ENCODE measurements around the gene BHLHE23.

BHLHE23 gene

DNA sequence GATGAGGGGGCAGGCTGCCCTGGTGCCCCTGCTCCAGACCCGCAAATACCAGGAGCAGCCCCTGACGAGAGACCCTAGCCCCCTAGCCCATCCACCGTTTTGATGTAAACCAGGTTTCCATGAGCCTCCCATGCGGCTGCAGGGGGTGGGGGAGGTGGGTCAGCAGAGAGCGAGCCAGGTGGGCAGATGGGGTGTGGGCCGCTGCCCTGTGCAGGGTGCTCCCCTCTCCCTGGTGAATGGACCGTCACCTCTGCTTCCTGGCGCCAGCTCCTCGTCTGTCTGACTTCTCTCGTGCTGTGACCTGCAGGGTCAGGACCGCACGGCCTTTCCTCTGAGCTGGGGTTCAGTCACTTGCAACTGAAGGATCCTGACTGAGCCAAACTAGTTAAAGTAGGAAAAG lies 15.7 kb upstream of the BHLHE23 start:
- H3K27me3 ChIP-seq (ENCODE audit: control insufficient read depth, insufficient read depth, low read length) = peaks cover 86% of the 10 kb centered on the region
- H3K4me1 ChIP-seq (ENCODE audit: control insufficient read depth, insufficient read depth, low read length) = peaks cover 7% of the 10 kb centered on the region
- no peak overlapping the region for H3K9ac ChIP-seq (ENCODE audit: low read depth, low read length)
- no peaks in the 10 kb centered on the region for H3K9me3 ChIP-seq (replicated peaks; ENCODE audit: low read length)
- H3K4me2 ChIP-seq (ENCODE audit: low read length) = no peak overlapping the region
- no peak overlapping the region for H3K4me3 ChIP-seq (ENCODE audit: low read length)
- H3K36me3 ChIP-seq (ENCODE audit: insufficient read depth, low read length) = no peaks in the 10 kb centered on the region

DNA sequence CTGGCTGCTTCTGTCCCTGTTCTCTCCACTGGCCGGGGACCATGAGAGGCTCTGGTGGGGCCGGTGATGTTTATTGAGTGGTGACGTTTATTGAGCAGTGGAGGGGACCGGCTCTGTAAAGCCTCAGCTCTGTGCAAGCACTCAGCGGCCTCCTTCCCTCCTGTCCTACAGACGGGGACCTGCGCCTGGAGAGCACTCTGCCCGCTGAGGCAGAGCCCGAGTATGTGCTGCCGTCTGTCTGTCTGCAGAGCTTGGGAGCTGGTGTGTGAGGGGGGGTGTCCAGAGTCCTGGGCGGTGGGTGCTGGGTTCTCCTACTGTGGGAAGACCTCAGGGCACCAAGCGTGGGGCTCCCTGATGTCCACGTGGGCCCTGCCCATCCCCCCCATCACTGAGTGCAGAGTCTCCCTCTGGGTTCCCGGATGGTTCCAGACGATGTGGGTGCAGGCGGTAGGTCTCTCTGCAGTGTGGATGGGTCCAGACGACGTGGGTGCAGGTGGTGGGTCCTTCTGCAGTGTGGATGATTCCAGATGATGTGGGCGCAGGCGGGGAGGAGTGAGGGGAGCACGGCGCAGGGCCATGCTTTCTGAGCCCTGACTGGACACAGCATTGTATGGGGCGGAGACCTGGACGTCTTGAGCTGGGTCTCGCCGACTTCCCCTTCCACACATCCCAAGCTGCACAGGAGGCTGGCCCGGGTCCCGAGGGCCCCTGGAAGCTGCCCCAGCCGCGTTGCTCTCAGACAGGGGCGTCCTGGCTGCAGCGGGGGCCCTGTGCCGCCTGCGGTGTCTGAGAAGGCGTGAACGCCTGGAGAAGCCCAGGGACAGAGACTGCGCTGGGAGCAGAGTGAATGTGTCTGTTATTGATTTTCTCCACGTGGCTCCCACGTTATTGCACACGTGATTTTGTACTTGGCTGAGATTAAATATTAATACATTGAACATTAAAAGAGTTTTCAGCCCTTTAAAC lies 14.9 kb upstream of the BHLHE23 start:
- H3K9me3 ChIP-seq (replicated peaks; ENCODE audit: low read length) = no peaks in the 10 kb centered on the region
- no peaks in the 10 kb centered on the region for H3K36me3 ChIP-seq (ENCODE audit: insufficient read depth, low read length)
- H3K4me1 ChIP-seq (ENCODE audit: control insufficient read depth, insufficient read depth, low read length) = peaks cover 7% of the 10 kb centered on the region
- peaks cover 86% of the 10 kb centered on the region for H3K27me3 ChIP-seq (ENCODE audit: control insufficient read depth, insufficient read depth, low read length)
- H3K4me2 ChIP-seq (ENCODE audit: low read length) = no peak overlapping the region
- no peak overlapping the region for H3K9ac ChIP-seq (ENCODE audit: low read depth, low read length)
- H3K4me3 ChIP-seq (ENCODE audit: low read length) = no peak overlapping the region

DNA sequence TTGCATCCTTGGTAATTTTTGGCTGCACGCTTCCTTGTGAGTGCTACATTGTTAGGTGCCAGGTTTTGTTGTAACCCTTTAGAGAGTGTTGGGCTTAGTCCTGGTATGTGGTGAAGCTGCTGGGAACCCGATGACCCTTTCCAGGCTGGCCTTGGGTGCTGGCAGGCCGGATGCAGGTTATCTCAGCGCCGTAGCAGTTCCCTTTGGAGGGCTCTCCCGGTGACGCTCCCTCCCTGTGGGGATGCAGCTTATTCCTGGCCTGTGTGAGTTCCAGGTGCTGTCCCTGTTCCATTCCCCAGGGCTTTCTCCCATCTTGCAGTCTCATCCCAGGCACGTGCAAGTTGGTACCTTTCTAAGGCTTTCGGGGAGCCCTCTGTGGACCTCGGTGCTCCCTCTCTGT lies 13.9 kb upstream of the BHLHE23 start:
- Histone ChIP-seq H3K27me3 (ENCODE audit: control insufficient read depth, insufficient read depth, low read length) (peaks cover 84% of the 10 kb centered on the region), H3K36me3 (ENCODE audit: insufficient read depth, low read length) (no peaks in the 10 kb centered on the region), H3K4me3 (ENCODE audit: low read length) (no peak overlapping the region), H3K9ac (ENCODE audit: low read depth, low read length) (no peak overlapping the region), H3K4me2 (ENCODE audit: low read length) (no peak overlapping the region), H3K4me1 (ENCODE audit: control insufficient read depth, insufficient read depth, low read length) (peaks cover 4% of the 10 kb centered on the region), H3K9me3 (replicated peaks; ENCODE audit: low read length) (no peaks in the 10 kb centered on the region)

GRCh38 chr20:63017826-63018411 lies 11.2 kb upstream of the BHLHE23 start:
- Histone ChIP-seq H3K4me3 (ENCODE audit: low read length) (no peak overlapping the region), H3K4me2 (ENCODE audit: low read length) (no peak overlapping the region), H3K27me3 (ENCODE audit: control insufficient read depth, insufficient read depth, low read length) (peaks cover 85% of the 10 kb centered on the region), H3K4me1 (ENCODE audit: control insufficient read depth, insufficient read depth, low read length) (no peaks in the 10 kb centered on the region), H3K36me3 (ENCODE audit: insufficient read depth, low read length) (no peaks in the 10 kb centered on the region), H3K9me3 (replicated peaks; ENCODE audit: low read length) (peaks cover 6% of the 10 kb centered on the region), H3K9ac (ENCODE audit: low read depth, low read length) (no peak overlapping the region)

DNA sequence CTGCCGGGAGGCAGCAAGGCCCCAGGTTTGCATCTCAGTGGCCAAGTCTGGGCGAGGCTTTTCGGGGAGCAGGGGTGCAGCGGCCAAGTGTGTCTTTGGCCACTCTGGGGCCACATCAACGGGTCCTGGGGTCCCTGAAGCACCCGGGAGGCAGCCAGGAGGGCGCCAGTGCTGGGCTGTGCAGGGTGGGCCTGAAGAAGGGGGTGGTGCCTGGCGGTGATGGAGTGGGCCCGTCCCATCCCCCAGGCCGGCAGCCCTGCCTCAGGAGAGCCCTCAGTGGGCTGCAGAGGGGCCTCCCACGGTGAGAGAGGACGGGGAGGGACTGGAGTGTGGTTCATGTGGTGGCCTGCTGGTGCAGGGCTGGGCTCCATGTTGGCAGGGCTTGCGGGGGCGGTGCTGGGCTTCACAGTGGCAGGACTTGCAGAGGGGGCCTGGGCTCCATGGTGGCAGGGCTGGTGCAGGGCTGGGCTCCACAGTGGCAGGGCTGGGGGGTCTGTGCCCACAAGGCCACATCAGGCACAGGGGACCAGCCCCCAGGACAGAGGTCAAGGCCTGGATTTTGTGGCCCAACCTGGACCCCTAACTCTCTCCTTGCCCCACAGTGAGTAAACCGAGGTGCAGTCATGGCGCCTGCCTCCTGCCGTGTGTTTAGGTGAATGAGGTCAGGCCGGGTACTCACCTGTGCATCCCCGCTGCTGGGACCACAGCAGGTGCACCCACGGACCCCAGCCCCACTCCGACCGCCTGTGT lies 10.5 kb upstream of the BHLHE23 start:
- Histone ChIP-seq H3K9ac (ENCODE audit: low read depth, low read length) (no peak overlapping the region), H3K4me2 (ENCODE audit: low read length) (no peak overlapping the region), H3K4me3 (ENCODE audit: low read length) (no peak overlapping the region), H3K27me3 (ENCODE audit: control insufficient read depth, insufficient read depth, low read length) (peaks cover 85% of the 10 kb centered on the region), H3K4me1 (ENCODE audit: control insufficient read depth, insufficient read depth, low read length) (no peaks in the 10 kb centered on the region), H3K9me3 (replicated peaks; ENCODE audit: low read length) (peaks cover 9% of the 10 kb centered on the region), H3K36me3 (ENCODE audit: insufficient read depth, low read length) (no peaks in the 10 kb centered on the region)

DNA sequence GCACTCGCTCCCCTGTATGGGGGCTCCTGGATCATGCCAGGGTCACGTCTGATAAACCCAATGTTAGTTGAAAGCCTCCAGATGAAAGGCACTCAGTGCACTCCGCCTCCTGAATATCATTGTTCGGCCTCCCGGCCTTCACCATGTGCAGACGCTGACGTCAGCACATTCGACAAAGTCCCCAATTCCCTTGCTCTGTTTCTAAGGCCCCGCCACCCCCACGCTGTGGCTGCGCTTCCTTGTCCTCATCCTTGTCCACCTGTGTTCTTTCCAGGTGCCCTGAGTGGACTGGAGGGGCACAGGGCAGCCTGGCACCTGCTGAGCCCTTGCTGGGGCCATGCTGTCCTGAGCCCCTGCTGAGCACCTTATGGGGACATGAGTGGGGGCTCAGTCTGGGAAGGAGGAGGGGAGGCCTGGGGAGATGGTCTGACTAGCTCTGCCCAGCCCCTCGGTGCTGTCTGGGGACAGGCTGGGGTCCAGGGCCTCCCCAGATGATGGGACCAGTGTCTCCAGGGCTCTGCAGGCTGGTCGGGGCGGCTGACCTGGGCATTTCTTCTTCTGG lies 9.8 kb upstream of the BHLHE23 start:
- Histone ChIP-seq H3K4me3 (ENCODE audit: low read length) (no peak overlapping the region), H3K4me2 (ENCODE audit: low read length) (no peak overlapping the region), H3K9ac (ENCODE audit: low read depth, low read length) (no peak overlapping the region), H3K9me3 (replicated peaks; ENCODE audit: low read length) (peaks cover 9% of the 10 kb centered on the region), H3K27me3 (ENCODE audit: control insufficient read depth, insufficient read depth, low read length) (peaks cover 84% of the 10 kb centered on the region), H3K4me1 (ENCODE audit: control insufficient read depth, insufficient read depth, low read length) (no peaks in the 10 kb centered on the region), H3K36me3 (ENCODE audit: insufficient read depth, low read length) (no peaks in the 10 kb centered on the region)

GRCh38 chr20:63015662-63016361 lies 9.0 kb upstream of the BHLHE23 start:
- Histone ChIP-seq H3K9ac (ENCODE audit: low read depth, low read length) (no peak overlapping the region), H3K4me1 (ENCODE audit: control insufficient read depth, insufficient read depth, low read length) (no peaks in the 10 kb centered on the region), H3K36me3 (ENCODE audit: insufficient read depth, low read length) (no peaks in the 10 kb centered on the region), H3K9me3 (replicated peaks; ENCODE audit: low read length) (peaks cover 9% of the 10 kb centered on the region), H3K27me3 (ENCODE audit: control insufficient read depth, insufficient read depth, low read length) (peaks cover 84% of the 10 kb centered on the region), H3K4me3 (ENCODE audit: low read length) (no peak overlapping the region), H3K4me2 (ENCODE audit: low read length) (no peak overlapping the region)

- Histone ChIP-seq H3K9ac (ENCODE audit: low read depth, low read length) (no peak overlapping the region), H3K36me3 (ENCODE audit: insufficient read depth, low read length) (no peaks in the 10 kb centered on the region), H3K27me3 (ENCODE audit: control insufficient read depth, insufficient read depth, low read length) (peaks cover 82% of the 10 kb centered on the region), H3K9me3 (replicated peaks; ENCODE audit: low read length) (peaks cover 9% of the 10 kb centered on the region), H3K4me3 (ENCODE audit: low read length) (no peak overlapping the region), H3K4me2 (ENCODE audit: low read length) (no peak overlapping the region), H3K4me1 (ENCODE audit: control insufficient read depth, insufficient read depth, low read length) (no peaks in the 10 kb centered on the region)
Measured at GRCh38 chr20:63015147-63015661, 8.4 kb upstream of the BHLHE23 start.

GRCh38 chr20:63014710-63015109 lies 7.9 kb upstream of the BHLHE23 start:
- H3K27me3 ChIP-seq (ENCODE audit: control insufficient read depth, insufficient read depth, low read length) = peaks cover 83% of the 10 kb centered on the region
- H3K4me3 ChIP-seq (ENCODE audit: low read length) = no peak overlapping the region
- H3K36me3 ChIP-seq (ENCODE audit: insufficient read depth, low read length) = no peaks in the 10 kb centered on the region
- peaks cover 9% of the 10 kb centered on the region for H3K9me3 ChIP-seq (replicated peaks; ENCODE audit: low read length)
- no peaks in the 10 kb centered on the region for H3K4me1 ChIP-seq (ENCODE audit: control insufficient read depth, insufficient read depth, low read length)
- no peak overlapping the region for H3K4me2 ChIP-seq (ENCODE audit: low read length)
- no peak overlapping the region for H3K9ac ChIP-seq (ENCODE audit: low read depth, low read length)

DNA sequence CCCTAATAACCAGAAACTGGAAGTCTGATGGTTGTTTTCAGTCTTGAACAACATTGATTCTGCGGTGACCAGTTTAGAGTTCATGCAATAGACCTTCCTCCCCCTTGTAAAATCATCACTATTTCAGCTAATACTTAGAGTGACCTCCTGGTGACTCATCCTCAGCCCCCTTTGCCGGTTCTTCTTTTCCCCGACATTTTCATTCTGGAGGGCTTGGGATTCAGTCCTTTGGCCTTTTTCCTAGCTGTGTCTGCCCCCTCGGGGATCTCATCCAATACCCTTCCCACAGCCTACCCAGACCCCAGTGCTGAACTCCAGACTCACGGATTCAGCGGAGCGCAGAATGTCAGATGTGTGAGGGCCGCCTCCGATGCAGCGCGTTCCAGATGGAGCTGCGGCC lies 7.5 kb upstream of the BHLHE23 start:
- H3K4me3 ChIP-seq (ENCODE audit: low read length) = no peak overlapping the region
- H3K27me3 ChIP-seq (ENCODE audit: control insufficient read depth, insufficient read depth, low read length) = peaks cover 83% of the 10 kb centered on the region
- peaks cover 9% of the 10 kb centered on the region for H3K9me3 ChIP-seq (replicated peaks; ENCODE audit: low read length)
- no peaks in the 10 kb centered on the region for H3K4me1 ChIP-seq (ENCODE audit: control insufficient read depth, insufficient read depth, low read length)
- H3K4me2 ChIP-seq (ENCODE audit: low read length) = no peak overlapping the region
- H3K36me3 ChIP-seq (ENCODE audit: insufficient read depth, low read length) = no peaks in the 10 kb centered on the region
- no peak overlapping the region for H3K9ac ChIP-seq (ENCODE audit: low read depth, low read length)

Measured in skeletal muscle satellite cell (primary cell).